AG09309 (cell line): Measurements from ENCODE around the gene DENND2A.

Experiments
- DNase-seq: peaks from one replicate; pipeline ENCODE4 v3.0.0-alpha.2; 2010; ENCODE audit warnings: low read depth
- H3K4me3 ChIP-seq: 2 replicates; pipeline ENCODE4 v1.5.1; 2011; ENCODE audit warnings: mild to moderate bottlenecking, low read depth, low read length, moderate library complexity; ENCODE audit not compliant: control insufficient read depth
- CTCF ChIP-seq: IDR thresholded peaks from 2 replicates; pipeline ENCODE4 v1.5.1; 2011; ENCODE audit warnings: mild to moderate bottlenecking, low read depth, low read length, inconsistent platforms; ENCODE audit not compliant: insufficient read depth, control insufficient read depth; ENCODE audit errors: missing control alignments

The DENND2A gene

DNA sequence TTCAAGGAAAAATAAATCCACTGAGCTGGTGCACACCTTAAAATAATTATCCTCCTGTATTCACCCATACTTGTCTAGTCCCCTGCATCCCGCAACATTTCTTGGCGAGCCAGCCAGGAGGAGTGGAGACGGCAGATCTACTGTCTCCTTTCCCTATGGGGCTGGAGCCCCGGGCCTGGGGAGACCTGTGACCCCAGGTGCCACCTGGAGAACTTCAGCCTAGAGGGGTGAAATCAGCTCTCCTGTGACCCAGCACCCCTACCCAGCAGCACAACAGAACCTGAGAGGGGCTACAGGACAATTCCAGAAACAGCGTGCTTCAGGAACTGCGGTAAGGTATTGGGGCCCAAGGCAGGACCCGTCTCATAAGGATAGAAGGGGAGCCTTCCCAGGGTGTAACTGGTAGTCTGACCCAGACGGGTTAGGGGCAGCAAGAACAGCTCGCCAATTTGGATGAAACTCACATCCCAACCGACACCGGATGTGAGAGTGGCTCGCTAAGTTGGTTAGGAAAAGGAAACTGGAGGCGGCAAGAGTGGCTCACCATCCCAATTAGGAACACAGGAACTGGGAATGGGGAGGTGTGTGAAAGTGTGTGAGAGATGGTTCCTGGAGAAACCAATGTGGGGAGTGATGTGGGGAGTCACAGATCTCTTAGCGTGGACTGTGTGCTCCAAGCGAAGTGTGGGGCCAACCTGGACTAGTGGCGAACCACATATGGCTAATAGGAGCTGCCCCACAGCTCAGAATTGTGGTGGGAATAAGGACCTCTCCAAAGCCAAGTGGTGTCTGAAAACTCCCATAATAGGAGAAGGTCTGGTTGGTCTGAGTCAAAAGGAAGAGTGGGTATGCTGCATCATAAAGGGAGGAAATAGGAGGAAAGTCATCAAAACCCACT lies 15.1 kb upstream of the DENND2A start:
- no peak for TF ChIP-seq CTCF
- no peak for DNase-seq
- no peak overlapping the region for H3K4me3 ChIP-seq

GRCh38 chr7:140654661-140655060 lies 14.0 kb upstream of the DENND2A start:
- no peak for TF ChIP-seq CTCF
- DNase-seq = no peak
- no peak overlapping the region for H3K4me3 ChIP-seq

DNA sequence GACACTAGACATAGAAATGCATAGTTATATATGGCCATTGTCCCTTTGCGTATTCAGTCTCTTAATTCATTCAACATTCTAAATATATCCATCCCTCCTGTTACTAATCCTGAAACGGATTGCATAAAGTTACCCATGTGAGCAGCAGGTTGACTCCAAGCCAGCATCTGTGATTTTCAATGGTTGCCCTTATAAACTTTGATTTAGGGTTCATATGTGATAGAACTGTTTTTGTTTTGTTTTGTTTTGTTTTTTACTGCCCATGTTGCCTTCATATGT lies 13.4 kb upstream of the DENND2A start:
- DNase-seq = no peak
- TF ChIP-seq CTCF = no peak
- H3K4me3 ChIP-seq = no peak overlapping the region

DNA sequence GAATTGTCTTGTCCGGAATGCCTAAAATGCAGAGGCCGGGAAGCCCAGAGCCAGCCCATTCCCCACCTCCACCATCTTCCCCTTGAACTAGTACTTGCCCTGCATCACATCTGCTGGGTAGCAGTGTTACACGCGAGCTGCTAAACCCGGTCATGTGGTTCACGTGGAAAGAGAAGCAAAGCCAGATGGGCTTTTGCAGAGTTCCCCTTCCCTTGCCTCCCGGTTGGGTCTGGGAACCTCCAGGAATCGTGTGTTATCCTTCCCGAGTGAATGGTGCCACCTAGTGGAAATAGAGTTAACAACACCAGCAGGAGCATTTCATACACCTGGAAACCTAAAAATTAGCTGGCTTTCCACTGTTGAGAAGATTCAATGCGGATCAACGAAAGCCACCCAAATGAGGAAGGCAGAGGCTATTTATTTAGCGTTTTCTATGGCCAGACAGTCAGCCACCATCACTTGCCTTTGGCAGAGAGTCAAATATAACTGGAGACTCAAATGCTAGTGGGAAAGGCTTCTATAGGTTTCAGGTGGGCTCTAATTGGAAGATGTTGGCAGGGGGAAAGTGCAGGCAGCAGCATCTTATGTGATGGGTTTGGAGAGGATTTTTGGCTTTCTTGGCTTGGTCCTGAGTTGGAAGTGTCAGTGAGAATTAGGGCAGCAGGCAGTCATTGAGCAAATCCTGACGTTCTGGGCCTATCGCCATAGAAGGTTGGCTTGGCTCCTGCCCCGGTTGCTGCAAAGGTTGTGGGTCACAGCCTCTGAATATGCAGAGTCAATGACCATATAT lies 12.9 kb upstream of the DENND2A start:
- no peak overlapping the region for H3K4me3 ChIP-seq
- peak; percentile 56 for DNase-seq
- peak; percentile 85 for TF ChIP-seq CTCF

- TF ChIP-seq CTCF = no peak
- no peak for DNase-seq
- H3K4me3 ChIP-seq = no peak overlapping the region
Measured at GRCh38 chr7:140650367-140650766, 9.8 kb upstream of the DENND2A start.

- no peak for TF ChIP-seq CTCF
- H3K4me3 ChIP-seq = no peak overlapping the region
- DNase-seq = no peak
Measured at GRCh38 chr7:140649556-140650205, 9.1 kb upstream of the DENND2A start.
